Measurements from ENCODE around the gene TASL. TPM values are rescaled to one million over a fixed set of nuclear protein-coding genes. Genes with fewer than 3 reads are reported as not detected.
"Not testable (repeated sequence)": the region's sequence is repeated elsewhere in the genome, so short reads cannot be mapped to it uniquely, and the experiment has no call there.

Gene TASL
- total RNA-seq, 2 donors from 2014 or later: not detected

DNA sequence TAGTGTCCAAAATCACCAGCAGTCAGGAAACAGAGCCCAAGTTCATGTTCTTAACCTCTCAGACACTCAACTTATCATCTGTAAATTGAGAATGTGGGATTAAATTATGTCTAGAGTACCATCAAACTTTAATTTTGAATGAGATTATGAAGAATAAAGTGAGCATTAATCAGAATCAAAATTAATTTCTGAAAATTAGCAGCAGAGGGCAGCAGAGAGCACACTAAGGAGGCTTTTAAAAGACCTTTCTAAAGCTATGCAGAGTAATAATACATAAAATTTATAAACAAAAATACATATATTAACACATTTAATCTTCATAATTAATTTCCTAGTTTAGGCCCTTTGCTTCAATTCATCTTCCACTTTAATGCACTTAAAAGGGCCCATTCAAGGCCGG lies 7.1 kb downstream of the TASL start:
- Histone ChIP-seq H3K27ac (ENCODE audit: low read depth, low read length) (no peak overlapping the region), H3K36me3 (ENCODE audit: control insufficient read depth, insufficient read depth, low read length) (no peaks in the 10 kb centered on the region), H3K4me1 (ENCODE audit: control insufficient read depth, insufficient read depth, low read length) (no peaks in the 10 kb centered on the region), H3K27me3 (ENCODE audit: control insufficient read depth, insufficient read depth, low read length, poor library complexity, severe bottlenecking) (no peaks in the 10 kb centered on the region), H3K4me3 (ENCODE audit: low read length) (no peak overlapping the region), H3K9me3 (ENCODE audit: control insufficient read depth, low read length) (no peaks in the 10 kb centered on the region), H3K9ac (ENCODE audit: extremely low read depth, low read length, poor library complexity, severe bottlenecking) (no peak overlapping the region)
- no peak for DNase-seq
- Mint-ChIP-seq H3K27ac (no peak overlapping the region), H3K27me3 (ENCODE audit: insufficient read depth) (no peaks in the 10 kb centered on the region), H3K9me3 (no peaks in the 10 kb centered on the region), H3K4me1 (no peaks in the 10 kb centered on the region), H3K4me3 (no peak overlapping the region), H3K36me3 (ENCODE audit: low read depth) (no peaks in the 10 kb centered on the region)
- WGBS, 2 experiments (ENCODE audit: insufficient coverage in 1 of 2, insufficient read length in 1 of 2): 100% methylated on average over 1 of the region's 1 CpG; no CpG with 5 or more reads in 1 of the 2 experiments
- TF ChIP-seq, protein P1, sequence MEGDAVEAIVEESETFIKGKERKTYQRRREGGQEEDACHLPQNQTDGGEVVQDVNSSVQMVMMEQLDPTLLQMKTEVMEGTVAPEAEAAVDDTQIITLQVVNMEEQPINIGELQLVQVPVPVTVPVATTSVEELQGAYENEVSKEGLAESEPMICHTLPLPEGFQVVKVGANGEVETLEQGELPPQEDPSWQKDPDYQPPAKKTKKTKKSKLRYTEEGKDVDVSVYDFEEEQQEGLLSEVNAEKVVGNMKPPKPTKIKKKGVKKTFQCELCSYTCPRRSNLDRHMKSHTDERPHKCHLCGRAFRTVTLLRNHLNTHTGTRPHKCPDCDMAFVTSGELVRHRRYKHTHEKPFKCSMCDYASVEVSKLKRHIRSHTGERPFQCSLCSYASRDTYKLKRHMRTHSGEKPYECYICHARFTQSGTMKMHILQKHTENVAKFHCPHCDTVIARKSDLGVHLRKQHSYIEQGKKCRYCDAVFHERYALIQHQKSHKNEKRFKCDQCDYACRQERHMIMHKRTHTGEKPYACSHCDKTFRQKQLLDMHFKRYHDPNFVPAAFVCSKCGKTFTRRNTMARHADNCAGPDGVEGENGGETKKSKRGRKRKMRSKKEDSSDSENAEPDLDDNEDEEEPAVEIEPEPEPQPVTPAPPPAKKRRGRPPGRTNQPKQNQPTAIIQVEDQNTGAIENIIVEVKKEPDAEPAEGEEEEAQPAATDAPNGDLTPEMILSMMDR (conservative IDR thresholded peaks at IDR 0.05): peak; percentile 87

DNA sequence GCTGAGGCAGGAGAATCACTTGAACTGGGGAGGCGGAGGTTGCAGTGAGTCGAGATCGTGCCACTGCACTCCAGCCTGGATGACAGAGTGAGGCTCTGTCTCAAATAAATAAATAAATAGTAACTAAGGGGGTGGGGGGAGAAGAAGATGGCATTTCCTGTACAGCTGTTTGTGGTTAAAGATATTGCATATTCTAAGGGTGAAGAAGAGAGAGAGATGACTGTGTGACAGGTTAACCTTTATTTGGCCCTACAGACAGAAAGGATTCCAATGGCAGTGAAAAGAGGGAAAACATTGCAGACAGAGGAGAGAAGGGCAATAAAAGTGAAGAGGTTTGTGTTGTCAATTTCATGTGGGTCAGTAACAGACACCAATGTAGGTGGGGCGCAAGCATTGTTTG lies 9.4 kb downstream of the TASL start:
- H3K9ac ChIP-seq (ENCODE audit: extremely low read depth, low read length, poor library complexity, severe bottlenecking): no peak overlapping the region
- no peaks in the 10 kb centered on the region for H3K9me3 ChIP-seq (ENCODE audit: control insufficient read depth, low read length)
- no peak overlapping the region for H3K27ac ChIP-seq (ENCODE audit: low read depth, low read length)
- Mint-ChIP-seq H3K9me3 (no peaks in the 10 kb centered on the region), H3K4me1 (no peaks in the 10 kb centered on the region), H3K27ac (no peak overlapping the region), H3K36me3 (ENCODE audit: low read depth) (no peaks in the 10 kb centered on the region), H3K4me3 (no peak overlapping the region), H3K27me3 (ENCODE audit: insufficient read depth) (no peaks in the 10 kb centered on the region)
- WGBS, 2 experiments (ENCODE audit: insufficient coverage in 1 of 2, insufficient read length in 1 of 2): 88% methylated on average over 4 of the region's 4 CpGs; no CpG with 5 or more reads in 1 of the 2 experiments
- TF ChIP-seq, protein P1 (conservative IDR thresholded peaks at IDR 0.05): no peak
- H3K36me3 ChIP-seq (ENCODE audit: control insufficient read depth, insufficient read depth, low read length): no peaks in the 10 kb centered on the region
- H3K27me3 ChIP-seq (ENCODE audit: control insufficient read depth, insufficient read depth, low read length, poor library complexity, severe bottlenecking): no peaks in the 10 kb centered on the region
- H3K4me1 ChIP-seq (ENCODE audit: control insufficient read depth, insufficient read depth, low read length): no peaks in the 10 kb centered on the region
- DNase-seq: no peak
- H3K4me3 ChIP-seq (ENCODE audit: low read length): no peak overlapping the region

DNA sequence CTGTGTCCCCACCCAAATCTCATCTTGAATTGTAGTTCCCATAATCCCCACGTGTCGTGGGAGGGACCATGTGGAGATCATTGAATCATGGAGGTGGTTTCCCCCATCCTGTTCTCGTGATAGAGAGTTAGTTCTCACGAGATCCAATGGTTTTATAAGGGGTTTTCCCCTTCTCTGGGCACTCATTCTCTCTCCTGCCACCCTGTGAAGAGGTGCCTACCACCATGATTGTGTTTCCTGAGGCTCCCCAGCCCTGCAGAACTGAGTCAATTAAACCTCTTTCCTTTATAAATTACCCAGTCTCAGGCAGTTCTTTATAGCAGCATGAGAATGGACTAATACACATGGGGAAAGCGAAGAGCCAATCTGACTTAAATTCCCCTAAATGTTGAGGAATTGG lies 14.5 kb downstream of the TASL start:
- 100% methylated on average over 2 of the region's 5 CpGs; no CpG with 5 or more reads in 1 of the 2 experiments for WGBS, 2 experiments (ENCODE audit: insufficient coverage in 1 of 2, insufficient read length in 1 of 2)
- not testable (repeated sequence) for H3K27ac Mint-ChIP-seq; H3K36me3 Mint-ChIP-seq (ENCODE audit: low read depth); H3K36me3 ChIP-seq (ENCODE audit: control insufficient read depth, insufficient read depth, low read length); H3K27ac ChIP-seq (ENCODE audit: low read depth, low read length); H3K9me3 ChIP-seq (ENCODE audit: control insufficient read depth, low read length); H3K4me1 ChIP-seq (ENCODE audit: control insufficient read depth, insufficient read depth, low read length); H3K9me3 Mint-ChIP-seq; H3K9ac ChIP-seq (ENCODE audit: extremely low read depth, low read length, poor library complexity, severe bottlenecking); H3K27me3 ChIP-seq (ENCODE audit: control insufficient read depth, insufficient read depth, low read length, poor library complexity, severe bottlenecking); H3K4me3 Mint-ChIP-seq; H3K4me3 ChIP-seq (ENCODE audit: low read length); DNase-seq; H3K27me3 Mint-ChIP-seq (ENCODE audit: insufficient read depth); H3K4me1 Mint-ChIP-seq

DNA sequence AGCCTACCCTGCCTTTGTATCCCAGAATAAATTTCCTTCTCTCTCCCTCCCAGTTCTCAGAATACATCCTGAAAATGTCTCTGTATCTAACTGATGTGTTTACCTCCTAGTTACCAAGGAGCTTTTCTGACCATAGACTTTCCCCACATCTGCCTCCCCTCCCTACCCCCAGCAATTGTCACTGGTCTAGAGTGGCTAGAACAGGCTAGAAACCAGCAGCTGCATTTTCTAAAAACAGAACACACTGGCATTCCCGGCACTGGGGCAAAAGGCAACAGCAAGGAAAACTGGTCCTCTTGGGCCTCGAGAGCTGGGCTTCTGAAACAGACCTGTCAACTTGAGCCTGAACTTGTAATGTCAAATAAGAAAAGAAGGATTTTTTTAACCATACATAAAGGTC lies 16.4 kb downstream of the TASL start:
- TF ChIP-seq, protein P1 (conservative IDR thresholded peaks at IDR 0.05): no peak
- no peaks in the 10 kb centered on the region for H3K36me3 Mint-ChIP-seq (ENCODE audit: low read depth)
- no peaks in the 10 kb centered on the region for H3K4me1 Mint-ChIP-seq
- Histone ChIP-seq H3K4me1 (ENCODE audit: control insufficient read depth, insufficient read depth, low read length) (no peaks in the 10 kb centered on the region), H3K4me3 (ENCODE audit: low read length) (no peak overlapping the region), H3K9me3 (ENCODE audit: control insufficient read depth, low read length) (no peaks in the 10 kb centered on the region), H3K27me3 (ENCODE audit: control insufficient read depth, insufficient read depth, low read length, poor library complexity, severe bottlenecking) (no peaks in the 10 kb centered on the region), H3K27ac (ENCODE audit: low read depth, low read length) (no peak overlapping the region), H3K9ac (ENCODE audit: extremely low read depth, low read length, poor library complexity, severe bottlenecking) (no peak overlapping the region), H3K36me3 (ENCODE audit: control insufficient read depth, insufficient read depth, low read length) (no peaks in the 10 kb centered on the region)
- WGBS, 2 experiments (ENCODE audit: insufficient coverage in 1 of 2, insufficient read length in 1 of 2): 95% methylated on average over 2 of the region's 2 CpGs; no CpG with 5 or more reads in 1 of the 2 experiments
- DNase-seq: no peak
- H3K27me3 Mint-ChIP-seq (ENCODE audit: insufficient read depth): no peaks in the 10 kb centered on the region
- H3K9me3 Mint-ChIP-seq: no peaks in the 10 kb centered on the region
- H3K4me3 Mint-ChIP-seq: no peak overlapping the region
- H3K27ac Mint-ChIP-seq: no peak overlapping the region

Data from endodermal cell (in vitro differentiated cells).